ENCODE results near the gene ENPP6. TPM values are rescaled to one million over a fixed set of nuclear protein-coding genes. Genes with fewer than 3 reads are reported as not detected.

Gene ENPP6
- total and polyA plus RNA-seq, 4 donors, result 0.02 to 0.37 (median 0.10) TPM

- no peak overlapping the region for H3K9ac ChIP-seq (ENCODE audit: insufficient read depth in 1 of 2, low read length in 2 of 2)
- DNase-seq, result no peak
- no peaks in the 10 kb centered on the region for H3K4me1 ChIP-seq (ENCODE audit: control insufficient read depth in 5 of 5, insufficient read depth in 5 of 5, low read length in 5 of 5)
- no peak overlapping the region for H3K27ac ChIP-seq (ENCODE audit: low read depth in 1 of 2, low read length in 1 of 2)
- peaks cover 0 to 3% (median 0%) of the 10 kb centered on the region in 3 donors for H3K27me3 ChIP-seq (ENCODE audit: control insufficient read depth in 3 of 3, insufficient read depth in 3 of 3, low read length in 2 of 3)
- no peaks in the 10 kb centered on the region for H3K36me3 ChIP-seq (ENCODE audit: control insufficient read depth in 4 of 4, insufficient read depth in 4 of 4, low read length in 4 of 4)
- 82 to 84% methylated on average over 6 of the region's 6 CpGs for WGBS, 2 donors
- TF ChIP-seq CTCF (IDR thresholded peaks at IDR 0.05; ENCODE audit: control extremely low read depth, extremely low read depth), result no peak
- no peak for ATAC-seq (ENCODE audit: insufficient read depth, low FRiP score)
- H3K9me3 ChIP-seq (ENCODE audit: control insufficient read depth in 4 of 4, insufficient read depth in 3 of 4, low read length in 3 of 4), result peaks cover 0 to 3% (median 0%) of the 10 kb centered on the region in 4 donors
- no peak overlapping the region for H3K4me3 ChIP-seq
Observed at GRCh38 chr4:184177271-184177670, 40.4 kb downstream of the ENPP6 start.

DNA sequence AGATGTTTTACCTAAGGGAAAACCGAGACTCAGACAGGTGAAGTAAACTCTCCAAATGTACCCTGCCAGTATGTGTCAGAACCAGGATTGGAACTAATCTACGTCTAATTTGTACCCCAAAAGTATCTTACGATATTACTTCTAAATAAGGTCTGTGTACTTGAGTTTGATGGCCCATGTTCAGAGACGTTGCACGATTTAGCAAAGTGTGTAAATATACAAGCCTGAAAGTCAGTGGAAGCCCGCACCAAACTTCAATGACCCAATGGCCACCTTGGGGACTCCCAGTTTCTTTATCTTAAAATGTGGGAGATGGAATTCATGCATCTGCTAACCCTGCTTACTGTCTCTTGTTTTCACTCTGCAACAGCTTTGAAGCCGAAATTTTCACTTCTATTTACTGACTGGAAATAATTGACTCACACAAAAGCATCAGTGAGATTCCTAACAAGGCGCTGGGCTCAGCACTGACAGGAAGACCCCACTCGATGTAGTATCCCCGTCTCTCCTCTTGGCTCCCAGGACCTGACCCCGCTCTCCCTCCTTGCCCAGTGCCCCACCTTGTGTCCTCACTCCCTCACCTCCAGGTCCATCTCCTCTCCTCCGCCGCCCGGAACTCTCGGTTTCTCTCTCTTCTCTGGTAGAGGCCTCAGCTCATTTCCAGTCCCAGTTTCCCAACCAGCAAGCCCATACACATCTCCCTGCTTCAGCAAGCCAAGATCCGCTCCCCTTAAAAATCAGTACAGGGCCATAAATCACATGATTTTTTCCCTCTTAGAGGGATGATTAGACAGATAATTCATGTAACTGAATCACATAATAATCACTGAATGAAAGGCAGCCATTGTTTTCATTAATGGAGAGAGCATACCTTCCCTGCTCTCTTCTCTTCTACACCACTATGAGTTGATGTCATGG, 42.8 kb downstream of the ENPP6 start:
- no peak overlapping the region for H3K9ac ChIP-seq (ENCODE audit: insufficient read depth in 1 of 2, low read length in 2 of 2)
- TF ChIP-seq CTCF (IDR thresholded peaks at IDR 0.05; ENCODE audit: control extremely low read depth, extremely low read depth), result no peak
- 91 to 95% methylated on average over 16 of the region's 16 CpGs for WGBS, 2 donors
- no peak overlapping the region for H3K4me3 ChIP-seq
- no peak for DNase-seq
- H3K4me1 ChIP-seq (ENCODE audit: control insufficient read depth in 5 of 5, insufficient read depth in 5 of 5, low read length in 5 of 5), result no peaks in the 10 kb centered on the region
- no peak overlapping the region for H3K27ac ChIP-seq (ENCODE audit: low read depth in 1 of 2, low read length in 1 of 2)
- peaks cover 0 to 3% (median 0%) of the 10 kb centered on the region in 3 donors for H3K27me3 ChIP-seq (ENCODE audit: control insufficient read depth in 3 of 3, insufficient read depth in 3 of 3, low read length in 2 of 3)
- no peaks in the 10 kb centered on the region for H3K36me3 ChIP-seq (ENCODE audit: control insufficient read depth in 4 of 4, insufficient read depth in 4 of 4, low read length in 4 of 4)
- ATAC-seq (ENCODE audit: insufficient read depth, low FRiP score), result no peak
- H3K9me3 ChIP-seq (ENCODE audit: control insufficient read depth in 4 of 4, insufficient read depth in 3 of 4, low read length in 3 of 4), result peaks cover 0 to 3% (median 0%) of the 10 kb centered on the region in 4 donors

DNA sequence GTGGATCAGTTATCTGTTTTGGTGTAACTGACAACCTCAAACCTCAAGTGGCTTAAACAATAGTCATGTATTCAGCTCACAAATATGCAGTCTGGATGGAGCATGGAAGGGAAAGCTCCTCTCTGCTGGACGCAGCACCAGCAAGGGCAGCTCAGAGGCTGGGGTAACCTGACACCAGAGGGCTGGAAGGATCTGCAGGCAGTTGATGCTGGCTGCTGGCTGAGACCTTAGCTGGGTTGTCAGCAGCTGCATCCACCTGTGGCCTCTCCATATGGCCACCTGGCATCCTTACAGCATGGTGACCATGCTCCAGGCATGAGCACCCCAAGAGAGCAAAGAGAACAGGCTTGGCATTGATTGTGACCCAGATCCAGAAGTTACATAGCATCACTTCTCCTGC, 46.7 kb downstream of the ENPP6 start:
- peaks cover 0 to 3% (median 0%) of the 10 kb centered on the region in 3 donors for H3K27me3 ChIP-seq (ENCODE audit: control insufficient read depth in 3 of 3, insufficient read depth in 3 of 3, low read length in 2 of 3)
- H3K4me3 ChIP-seq, result no peak overlapping the region
- no peaks in the 10 kb centered on the region for H3K9me3 ChIP-seq (ENCODE audit: control insufficient read depth in 4 of 4, insufficient read depth in 3 of 4, low read length in 3 of 4)
- no peak overlapping the region for H3K27ac ChIP-seq (ENCODE audit: low read depth in 1 of 2, low read length in 1 of 2)
- H3K36me3 ChIP-seq (ENCODE audit: control insufficient read depth in 4 of 4, insufficient read depth in 4 of 4, low read length in 4 of 4), result no peaks in the 10 kb centered on the region
- peaks cover 0 to 7% (median 0%) of the 10 kb centered on the region in 5 donors for H3K4me1 ChIP-seq (ENCODE audit: control insufficient read depth in 5 of 5, insufficient read depth in 5 of 5, low read length in 5 of 5)
- TF ChIP-seq CTCF (IDR thresholded peaks at IDR 0.05; ENCODE audit: control extremely low read depth, extremely low read depth), result no peak
- no peak overlapping the region for H3K9ac ChIP-seq (ENCODE audit: insufficient read depth in 1 of 2, low read length in 2 of 2)
- WGBS, 2 donors, result 67 to 75% methylated on average over 1 of the region's 1 CpG
- DNase-seq (no peak), ATAC-seq (ENCODE audit: insufficient read depth, low FRiP score) (no peak)
